IPS-18a (cell line): ENCODE measurements around the gene ZNF280C.

Source experiments
- H3K27ac ChIP-seq: one replicate; pipeline ENCODE4 v1.5.1; 2013; ENCODE audit warnings: low read length
- H3K27me3 ChIP-seq: one replicate; pipeline ENCODE4 v1.6.1; 2013; ENCODE audit warnings: mild to moderate bottlenecking, low read length; ENCODE audit not compliant: control insufficient read depth, insufficient read depth
- H3K36me3 ChIP-seq: one replicate; pipeline ENCODE4 v1.6.1; 2013; ENCODE audit warnings: low read depth, low read length; ENCODE audit not compliant: control insufficient read depth
- H3K4me1 ChIP-seq: one replicate; pipeline ENCODE4 v1.6.1; 2013; ENCODE audit warnings: low read depth, low read length; ENCODE audit not compliant: control insufficient read depth
- H3K4me3 ChIP-seq: one replicate; pipeline ENCODE4 v1.5.1; 2013; ENCODE audit warnings: low read length
- H3K9ac ChIP-seq: one replicate; pipeline ENCODE4 v1.6.1; 2013; ENCODE audit warnings: mild to moderate bottlenecking, low read length, moderate library complexity
- H3K9me3 ChIP-seq: one replicate; pipeline ENCODE4 v1.6.1; 2013; ENCODE audit warnings: low read depth, low read length; ENCODE audit not compliant: control insufficient read depth

Gene ZNF280C

GRCh38 chrX:130162094-130162735, 106.5 kb downstream of the ZNF280C start:
- no peak overlapping the region for H3K4me3 ChIP-seq
- peaks cover 7% of the 10 kb centered on the region for H3K9me3 ChIP-seq
- H3K27ac ChIP-seq: no peak overlapping the region
- no peak overlapping the region for H3K9ac ChIP-seq
- no peaks in the 10 kb centered on the region for H3K27me3 ChIP-seq
- peaks cover 6% of the 10 kb centered on the region for H3K4me1 ChIP-seq
- no peaks in the 10 kb centered on the region for H3K36me3 ChIP-seq

GRCh38 chrX:130159776-130160175, 108.9 kb downstream of the ZNF280C start:
- Histone ChIP-seq H3K4me3 (no peak overlapping the region), H3K4me1 (peaks cover 6% of the 10 kb centered on the region), H3K9ac (no peak overlapping the region), H3K27ac (no peak overlapping the region), H3K36me3 (peaks cover 3% of the 10 kb centered on the region), H3K9me3 (peaks cover 17% of the 10 kb centered on the region), H3K27me3 (no peaks in the 10 kb centered on the region)

GRCh38 chrX:130158311-130158710, 110.4 kb downstream of the ZNF280C start:
- Histone ChIP-seq H3K9me3 (peaks cover 16% of the 10 kb centered on the region), H3K36me3 (peaks cover 3% of the 10 kb centered on the region)

DNA sequence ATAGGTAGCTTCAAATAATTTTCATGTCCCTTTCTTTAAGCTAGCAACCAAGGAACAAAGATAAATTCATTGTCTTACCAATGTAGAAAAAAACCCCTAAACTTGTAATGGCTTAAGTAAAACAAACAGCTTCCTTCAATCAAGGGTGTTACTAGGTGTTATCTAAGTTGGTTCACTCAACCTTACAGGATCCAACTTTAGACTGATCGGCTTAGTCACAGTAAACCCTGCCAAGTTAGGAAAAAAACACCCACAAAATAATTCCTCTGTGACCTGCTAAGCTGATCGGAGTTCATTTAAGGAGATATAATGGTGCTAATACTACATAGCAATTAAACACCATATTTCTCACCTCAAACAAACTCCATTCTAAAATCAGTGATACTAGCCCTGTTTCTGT, 113.1 kb downstream of the ZNF280C start:
- H3K9me3 ChIP-seq: peaks cover 15% of the 10 kb centered on the region
- H3K9ac ChIP-seq: no peak overlapping the region
- no peaks in the 10 kb centered on the region for H3K27me3 ChIP-seq
- no peak overlapping the region for H3K4me3 ChIP-seq
- H3K27ac ChIP-seq: no peak overlapping the region
- no peaks in the 10 kb centered on the region for H3K4me1 ChIP-seq
- H3K36me3 ChIP-seq: peaks cover 3% of the 10 kb centered on the region

More at GRCh38 chrX:130158311-130158710, 110.4 kb downstream of the ZNF280C start:
- H3K27ac ChIP-seq: no peak overlapping the region
- H3K4me1 ChIP-seq: no peaks in the 10 kb centered on the region
- H3K4me3 ChIP-seq: no peak overlapping the region
- H3K9ac ChIP-seq: no peak overlapping the region
- no peaks in the 10 kb centered on the region for H3K27me3 ChIP-seq
